ENCODE data around the gene AMH. TPM values are rescaled to one million over a fixed set of nuclear protein-coding genes. Genes with fewer than 3 reads are reported as not detected.
A peak's percentile ranks its signal among the peaks of the same experiment; 100 is the strongest.

The AMH gene
- total and polyA plus RNA-seq, 2 of the 13 experiments (the other 11 are each of a cell fraction or from before 2014, with no cell fraction given), result 0.03 to 0.18 TPM

DNA sequence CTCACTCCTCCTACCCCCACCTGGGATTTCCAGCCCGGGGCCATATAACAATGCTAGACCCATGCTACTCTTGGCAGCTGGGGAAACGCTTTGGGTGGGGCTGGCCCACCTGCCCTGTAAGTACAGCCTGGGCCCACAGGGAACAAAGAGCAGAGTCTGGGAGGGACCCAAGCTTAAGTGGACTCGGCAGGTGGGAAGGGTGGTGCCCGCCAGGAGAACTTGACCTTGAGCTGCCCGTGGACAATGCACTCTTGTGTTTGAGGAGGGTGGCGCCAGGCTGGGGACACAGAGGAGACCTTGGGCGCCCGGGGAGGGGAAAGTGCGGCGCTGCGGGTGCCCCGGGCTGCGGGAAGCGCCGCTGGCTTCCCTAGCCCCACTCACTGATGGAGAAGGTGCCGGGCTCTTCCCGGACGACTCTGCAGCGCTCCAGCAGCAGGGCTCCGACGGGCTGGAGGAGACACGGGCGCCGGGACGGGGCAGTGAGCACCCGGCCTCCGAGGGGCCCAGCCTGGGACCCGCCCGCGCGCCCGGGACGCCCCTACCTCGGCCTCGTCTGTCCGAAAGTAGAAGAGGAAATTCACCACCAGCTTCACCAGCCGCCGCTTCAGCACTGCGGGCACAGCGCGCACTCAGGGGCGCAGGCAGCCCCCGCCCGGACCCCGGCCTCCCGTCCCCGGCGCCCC, 13.6 kb upstream of the AMH start:
- H3K27ac ChIP-seq (ENCODE audit: extremely low read length, insufficient read depth, low read length), result peak overlapping the region; percentile 97
- FAIRE-seq, result peak; percentile 58
- H3K9me3 ChIP-seq (ENCODE audit: low read length), result no peaks in the 10 kb centered on the region
- intact Hi-C loops (cut with micrococcal nuclease; ENCODE audit: unreplicated experiment) (loop anchor here (5.0 to 10.0 kb wide), 3 partner anchors 37 to 81 kb away; partner anchors contain the start of gene AP3D1), in situ Hi-C loops (cut with HindIII; ENCODE audit: extremely low pct_ligation_motif_present, low pct_unique_long_range_greater_than_20kb) (loop anchor here (10.0 kb wide), 1 partner anchor 79 kb away; no protein-coding TSS in a partner anchor)
- H3K36me3 ChIP-seq (replicated peaks in 1 of 2; ENCODE audit: control insufficient read depth in 1 of 2, insufficient read depth in 2 of 2, low read length in 2 of 2), result peaks cover 10 to 12% of the 10 kb centered on the region in 2 experiments; a peak in 4 of 5 replicates
- H4K20me1 ChIP-seq (ENCODE audit: insufficient read depth, low read length), result peaks cover 35% of the 10 kb centered on the region
- peak; percentile 49 for ATAC-seq
- no TSS peak for BruUV-seq (replicated peaks)
- no peaks in the 10 kb centered on the region for H3K27me3 ChIP-seq (ENCODE audit: control insufficient read depth in 1 of 2, insufficient read depth in 2 of 2, low read length in 2 of 2)
- H3K9ac ChIP-seq (ENCODE audit: insufficient read depth, low read depth, low read length), result peak overlapping the region; percentile 79
- peaks cover 43% of the 10 kb centered on the region for H3K79me2 ChIP-seq (ENCODE audit: insufficient read depth, low read length)
- ChIA-PET CTCF (ENCODE audit: low intra/inter-chr PET ratio, low total read pairs) (interaction anchor here (1.1 to 2.4 kb wide), 5 partner anchors 19 to 80 kb away, joined by 3 to 17 read pairs (median 7); no protein-coding TSS in a partner anchor), POLR2A (interaction anchor here (0.6 to 2.1 kb wide), 23 partner anchors 8 to 175 kb away, joined by 3 to 12 read pairs (median 5); partner anchors contain the start of genes AP3D1 and DOT1L)
- H3K4me2 ChIP-seq (ENCODE audit: low read depth, low read length), result peak overlapping the region; percentile 98
- no peak overlapping the region for H2AFZ ChIP-seq (ENCODE audit: low read length)
- H3K4me3 ChIP-seq (replicated peaks in 1 of 3; ENCODE audit: insufficient read depth in 1 of 3, low read depth in 2 of 3, low read length in 3 of 3), result peak overlapping the region; percentile 83 to 92 (median 87)
- peak; percentile 85 for DNase-seq (ENCODE audit: low spot score)
- 0% methylated on average over 4 of the region's 48 CpGs for WGBS (ENCODE audit: low lambda C conversion rate)
- peaks cover 65% of the 10 kb centered on the region for H3K4me1 ChIP-seq (ENCODE audit: insufficient read depth, low read length)
- TF ChIP-seq, protein P1, sequence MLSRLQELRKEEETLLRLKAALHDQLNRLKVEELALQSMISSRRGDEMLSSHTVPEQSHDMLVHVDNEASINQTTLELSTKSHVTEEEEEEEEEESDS (CRISPR knock-in tag; IDR thresholded peaks at IDR 0.05; ENCODE audit: borderline replicate concordance), result no peak
- TF ChIP-seq HOXA3 (CRISPR knock-in tag; IDR thresholded peaks at IDR 0.05) (peak; percentile 61; the same call in 1 of the 2 replicates), PHF21A (CRISPR knock-in tag; IDR thresholded peaks at IDR 0.05) (0 out of 2 replicates have a peak, but pooled peaks have one; percentile 60), ZBTB1 (CRISPR knock-in tag; IDR thresholded peaks at IDR 0.05; ENCODE audit: borderline replicate concordance) (no peak), ZNF746 (CRISPR knock-in tag; IDR thresholded peaks at IDR 0.05) (0 out of 2 replicates have a peak, but pooled peaks have one; percentile 46), ZSCAN9 (CRISPR knock-in tag; IDR thresholded peaks at IDR 0.05; ENCODE audit: borderline replicate concordance) (peak; percentile 31; the same call in 1 of the 2 replicates), MZF1 (CRISPR knock-in tag; IDR thresholded peaks at IDR 0.05; ENCODE audit: borderline replicate concordance) (0 out of 2 replicates have a peak, but pooled peaks have one; percentile 28), ZBTB20 (CRISPR knock-in tag; IDR thresholded peaks at IDR 0.05; ENCODE audit: borderline replicate concordance, low read depth) (peak; percentile 64; the same call in 1 of the 2 replicates), SOX5 (CRISPR knock-in tag; IDR thresholded peaks at IDR 0.05; ENCODE audit: borderline replicate concordance) (peak; percentile 86), ZNF547 (CRISPR knock-in tag; IDR thresholded peaks at IDR 0.05) (no peak), MAFG (CRISPR knock-in tag; IDR thresholded peaks at IDR 0.05) (no peak), SRSF9 (IDR thresholded peaks at IDR 0.05; ENCODE audit: borderline replicate concordance, insufficient read depth, low read depth, low read length, poor library complexity, severe bottlenecking) (no peak), HHEX (CRISPR knock-in tag; IDR thresholded peaks at IDR 0.05) (no peak), ZNF670 (CRISPR knock-in tag; IDR thresholded peaks at IDR 0.05; ENCODE audit: borderline replicate concordance) (no peak), FOXJ3 (CRISPR knock-in tag; IDR thresholded peaks at IDR 0.05; ENCODE audit: borderline replicate concordance) (0 out of 2 replicates have a peak, but pooled peaks have one; percentile 25), NR1H2 (CRISPR knock-in tag; IDR thresholded peaks at IDR 0.05; ENCODE audit: borderline replicate concordance, low read depth) (0 out of 2 replicates have a peak, but pooled peaks have one; percentile 23), NCOA2 (CRISPR knock-in tag; IDR thresholded peaks at IDR 0.05) (peak; percentile 40; the same call in 1 of the 2 replicates)
- TF ChIP-seq, protein P2, sequence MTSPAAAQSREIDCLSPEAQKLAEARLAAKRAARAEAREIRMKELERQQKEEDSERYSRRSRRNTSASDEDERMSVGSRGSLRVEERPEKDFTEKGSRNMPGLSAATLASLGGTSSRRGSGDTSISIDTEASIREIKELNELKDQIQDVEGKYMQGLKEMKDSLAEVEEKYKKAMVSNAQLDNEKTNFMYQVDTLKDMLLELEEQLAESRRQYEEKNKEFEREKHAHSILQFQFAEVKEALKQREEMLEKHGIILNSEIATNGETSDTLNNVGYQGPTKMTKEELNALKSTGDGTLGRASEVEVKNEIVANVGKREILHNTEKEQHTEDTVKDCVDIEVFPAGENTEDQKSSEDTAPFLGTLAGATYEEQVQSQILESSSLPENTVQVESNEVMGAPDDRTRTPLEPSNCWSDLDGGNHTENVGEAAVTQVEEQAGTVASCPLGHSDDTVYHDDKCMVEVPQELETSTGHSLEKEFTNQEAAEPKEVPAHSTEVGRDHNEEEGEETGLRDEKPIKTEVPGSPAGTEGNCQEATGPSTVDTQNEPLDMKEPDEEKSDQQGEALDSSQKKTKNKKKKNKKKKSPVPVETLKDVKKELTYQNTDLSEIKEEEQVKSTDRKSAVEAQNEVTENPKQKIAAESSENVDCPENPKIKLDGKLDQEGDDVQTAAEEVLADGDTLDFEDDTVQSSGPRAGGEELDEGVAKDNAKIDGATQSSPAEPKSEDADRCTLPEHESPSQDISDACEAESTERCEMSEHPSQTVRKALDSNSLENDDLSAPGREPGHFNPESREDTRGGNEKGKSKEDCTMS (CRISPR knock-in tag; conservative IDR thresholded peaks at IDR 0.05), result no peak
- TF ChIP-seq, protein P3, sequence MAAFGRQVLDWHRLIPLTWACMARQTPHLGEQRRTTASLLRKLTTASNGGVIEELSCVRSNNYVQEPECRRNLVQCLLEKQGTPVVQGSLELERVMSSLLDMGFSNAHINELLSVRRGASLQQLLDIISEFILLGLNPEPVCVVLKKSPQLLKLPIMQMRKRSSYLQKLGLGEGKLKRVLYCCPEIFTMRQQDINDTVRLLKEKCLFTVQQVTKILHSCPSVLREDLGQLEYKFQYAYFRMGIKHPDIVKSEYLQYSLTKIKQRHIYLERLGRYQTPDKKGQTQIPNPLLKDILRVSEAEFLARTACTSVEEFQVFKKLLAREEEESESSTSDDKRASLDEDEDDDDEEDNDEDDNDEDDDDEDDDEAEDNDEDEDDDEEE (CRISPR knock-in tag; IDR thresholded peaks at IDR 0.05), result no peak
- TF ChIP-seq, protein P4, sequence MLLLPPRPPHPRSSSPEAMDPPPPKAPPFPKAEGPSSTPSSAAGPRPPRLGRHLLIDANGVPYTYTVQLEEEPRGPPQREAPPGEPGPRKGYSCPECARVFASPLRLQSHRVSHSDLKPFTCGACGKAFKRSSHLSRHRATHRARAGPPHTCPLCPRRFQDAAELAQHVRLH (CRISPR knock-in tag; IDR thresholded peaks at IDR 0.05; ENCODE audit: borderline replicate concordance, low read depth), result peak; percentile 31; the same call in 1 of the 2 replicates

Measured in HepG2 (cell line).